IMR-90 (cell line): ENCODE results near the gene ADCK1. TPM values are rescaled to one million over a fixed set of nuclear protein-coding genes. Genes with fewer than 3 reads are reported as not detected.

Experiments used
- ATAC-seq: fragments of 200-7000 bp; cut with Tn5 transposase; 2 replicates; pipeline ENCODE4 v1.9.1; 2020; ENCODE audit warnings: low read depth, mild to moderate bottlenecking, moderate library complexity
- BruUV-seq: library from RNA; stranded (reverse); fragments of 400-500 nt; replicated peaks from 2 replicates; lab custom pipeline; 2021; lab: Mats Ljungman, UMichigan
- CTCF ChIA-PET: fragments of 300-600 bp; formaldehyde crosslinking; extraction: SDS; loops from one replicate; lab custom pipeline; 2021; ENCODE audit warnings: antibody characterized with exemption; lab: Yijun Ruan, JAX
- POLR2A ChIA-PET: fragments of 300-600 bp; sonication (Branson Sonifier 250); formaldehyde crosslinking; loops from one replicate; lab custom pipeline; 2022; ENCODE audit warnings: antibody characterized with exemption; ENCODE audit not compliant: unreplicated experiment; lab: Charles Lee
- DNase-seq: peaks from one replicate; pipeline ENCODE4 v3.0.0; 2013
- H2AFZ ChIP-seq: replicated peaks from 2 replicates; pipeline ENCODE3; 2013; ENCODE audit warnings: low read length, mild to moderate bottlenecking; ENCODE audit not compliant: poor library complexity
- H2AK5ac ChIP-seq: 2 replicates; pipeline ENCODE4 v1.6.1; 2013; ENCODE audit warnings: low read depth, low read length, inconsistent platforms
- H2AK9ac ChIP-seq: replicated peaks from 2 replicates; pipeline ENCODE3; 2013; ENCODE audit warnings: mild to moderate bottlenecking, low read depth, low read length, moderate library complexity; ENCODE audit not compliant: poor library complexity
- H2BK120ac ChIP-seq: 2 replicates; pipeline ENCODE4 v1.6.1; 2013; ENCODE audit warnings: low read depth, low read length, inconsistent platforms
- H2BK15ac ChIP-seq: 3 replicates; pipeline ENCODE4 v1.6.1; 2013; ENCODE audit warnings: low read depth, low read length, inconsistent platforms
- H2BK20ac ChIP-seq: 2 replicates; pipeline ENCODE4 v1.6.1; 2013; ENCODE audit warnings: low read depth, mild to moderate bottlenecking, inconsistent platforms, low read length, moderate library complexity
- H2BK5ac ChIP-seq: 2 replicates; pipeline ENCODE4 v1.6.1; 2013; ENCODE audit warnings: mild to moderate bottlenecking, low read depth, low read length, inconsistent platforms; ENCODE audit not compliant: poor library complexity, severe bottlenecking
- H3K14ac ChIP-seq: replicated peaks from 2 replicates; pipeline ENCODE4 v1.6.1; 2013; ENCODE audit warnings: low read depth, low read length, inconsistent platforms
- H3K18ac ChIP-seq: 2 replicates; pipeline ENCODE4 v1.6.1; 2013; ENCODE audit warnings: low read depth, low read length, control low read depth
- H3K23ac ChIP-seq: 2 replicates; pipeline ENCODE4 v1.6.1; 2013; ENCODE audit warnings: low read depth, low read length, inconsistent platforms
- H3K27ac ChIP-seq: 2 replicates; pipeline ENCODE4 v1.5.1; 2013; ENCODE audit warnings: mild to moderate bottlenecking, control low read depth, low read length; ENCODE audit not compliant: insufficient read depth
- H3K27me3 ChIP-seq: 2 replicates; pipeline ENCODE4 v1.6.1; 2013; ENCODE audit warnings: low read length; ENCODE audit not compliant: control insufficient read depth, insufficient read depth
- H3K36me3 ChIP-seq: 2 replicates; pipeline ENCODE4 v1.6.1; 2013; ENCODE audit warnings: low read length, mixed read lengths; ENCODE audit not compliant: control insufficient read depth, insufficient read depth
- H3K4ac ChIP-seq: 2 replicates; pipeline ENCODE4 v1.6.1; 2013; ENCODE audit warnings: low read depth, low read length, inconsistent platforms
- H3K4me1 ChIP-seq: 2 replicates; pipeline ENCODE4 v1.6.1; 2013; ENCODE audit warnings: low read length, mixed read lengths; ENCODE audit not compliant: control insufficient read depth, insufficient read depth
- H3K4me2 ChIP-seq: 2 replicates; pipeline ENCODE4 v1.6.1; 2013; ENCODE audit warnings: low read depth, mild to moderate bottlenecking, control low read depth, low read length, moderate library complexity
- H3K4me3 ChIP-seq: 2 replicates; pipeline ENCODE4 v1.5.1; 2013; ENCODE audit warnings: low read depth, mild to moderate bottlenecking, control low read depth, low read length, moderate library complexity; ENCODE audit not compliant: insufficient read depth
- H3K56ac ChIP-seq: 2 replicates; pipeline ENCODE4 v1.6.1; 2013; ENCODE audit warnings: low read length, inconsistent platforms; ENCODE audit not compliant: insufficient read depth; ENCODE audit errors: extremely low read depth
- H3K79me1 ChIP-seq, 2 experiments: 2 replicates each; pipeline ENCODE4 v1.6.1; 2013; ENCODE audit warnings: low read length in 2 of 2, inconsistent platforms in 1 of 2, low read depth in 1 of 2
- H3K9ac ChIP-seq: 2 replicates; pipeline ENCODE4 v1.6.1; 2013; ENCODE audit warnings: low read depth, low read length, control low read depth
- H3K9me1 ChIP-seq: 2 replicates; pipeline ENCODE4 v1.6.1; 2013; ENCODE audit warnings: low read length, inconsistent platforms; ENCODE audit not compliant: insufficient read depth
- H3K9me3 ChIP-seq: 2 replicates; pipeline ENCODE4 v1.6.1; 2013; ENCODE audit warnings: low read length; ENCODE audit not compliant: control insufficient read depth, insufficient read depth
- H4K20me1 ChIP-seq: 2 replicates; pipeline ENCODE4 v1.6.1; 2013; ENCODE audit warnings: low read length, inconsistent platforms; ENCODE audit not compliant: insufficient read depth
- H4K5ac ChIP-seq: 2 replicates; pipeline ENCODE4 v1.6.1; 2013; ENCODE audit warnings: mild to moderate bottlenecking, low read depth, low read length, control low read depth
- H4K8ac ChIP-seq, 2 experiments: 2 replicates each; pipeline ENCODE4 v1.6.1; 2013; ENCODE audit warnings: low read depth in 2 of 2, low read length in 2 of 2, control low read depth in 1 of 2, inconsistent platforms in 1 of 2
- H4K91ac ChIP-seq: 2 replicates; pipeline ENCODE4 v1.6.1; 2013; ENCODE audit warnings: low read depth, low read length, inconsistent platforms; ENCODE audit not compliant: insufficient read depth
- BHLHE40 ChIP-seq: fragments of 150-350 bp; IDR thresholded peaks from 2 replicates; pipeline ENCODE4 v1.6.1; 2016; ENCODE audit warnings: mild to moderate bottlenecking, low read depth, low read length
- CEBPB ChIP-seq: IDR thresholded peaks from 2 replicates; pipeline ENCODE4 v1.6.1; 2012; ENCODE audit warnings: low read depth, low read length, improper control_type of control experiment
- CHD1 ChIP-seq: IDR thresholded peaks from 2 replicates; pipeline ENCODE4 v1.6.1; 2012; ENCODE audit warnings: low read depth, low read length, improper control_type of control experiment
- ELK1 ChIP-seq: fragments of 150-350 bp; IDR thresholded peaks from 2 replicates; pipeline ENCODE4 v1.6.1; 2016; ENCODE audit warnings: low read depth, mild to moderate bottlenecking, low read length, moderate library complexity, borderline replicate concordance
- FOS ChIP-seq: fragments of 150-350 bp; IDR thresholded peaks from 2 replicates; pipeline ENCODE4 v1.6.1; 2016; ENCODE audit warnings: low read depth, low read length
- MAFK ChIP-seq: IDR thresholded peaks from 2 replicates; pipeline ENCODE4 v1.6.1; 2012; ENCODE audit warnings: low read depth, low read length, improper control_type of control experiment
- MAZ ChIP-seq: IDR thresholded peaks from 2 replicates; pipeline ENCODE4 v1.6.1; 2012; ENCODE audit warnings: low read depth, mild to moderate bottlenecking, low read length, improper control_type of control experiment, moderate library complexity, borderline replicate concordance
- MXI1 ChIP-seq: IDR thresholded peaks from 2 replicates; pipeline ENCODE4 v1.6.1; 2012; ENCODE audit warnings: low read depth, mild to moderate bottlenecking, low read length, moderate library complexity, borderline replicate concordance
- NFE2L2 ChIP-seq: fragments of 150-350 bp; IDR thresholded peaks from 2 replicates; pipeline ENCODE4 v1.6.1; 2016; ENCODE audit warnings: low read depth, mild to moderate bottlenecking, low read length
- RAD21 ChIP-seq: IDR thresholded peaks from 2 replicates; pipeline ENCODE4 v1.6.1; 2012; ENCODE audit warnings: low read length, improper control_type of control experiment
- RCOR1 ChIP-seq: IDR thresholded peaks from 2 replicates; pipeline ENCODE4 v1.6.1; 2012; ENCODE audit warnings: mild to moderate bottlenecking, low read length, improper control_type of control experiment; ENCODE audit not compliant: insufficient replicate concordance
- RFX5 ChIP-seq: IDR thresholded peaks from 2 replicates; pipeline ENCODE4 v1.8.0; 2012; ENCODE audit warnings: low read depth, mild to moderate bottlenecking, low read length, moderate library complexity
- SMC3 ChIP-seq: fragments of 150-350 bp; IDR thresholded peaks from 2 replicates; pipeline ENCODE4 v1.6.1; 2016; ENCODE audit warnings: low read depth, mild to moderate bottlenecking, antibody characterized with exemption, low read length, moderate library complexity
- WGBS, 2 experiments: methylation state at CpG; one replicate each; pipeline versions ENCODE4 v1.1.5 to v1.1.7; 2013; ENCODE audit warnings: missing lambda C conversion rate in 2 of 2; ENCODE audit not compliant: insufficient read length in 1 of 2; ENCODE audit errors: extremely low coverage in 2 of 2; 5-methylcytosine and 5-hydroxymethylcytosine counted together
- dilution Hi-C: fragments of 300-500 bp; cut with HindIII; formaldehyde crosslinking; loops from one replicate; pipeline ENCODE4 v1.14.3; 2018; ENCODE audit warnings: low sequenced_read_pairs; ENCODE audit not compliant: unreplicated experiment
- in situ Hi-C: fragments of 300-500 bp; cut with MboI; formaldehyde crosslinking; loops from 3 replicates; pipeline ENCODE4 v1.14.3; 2019; ENCODE audit warnings: low sequenced_read_pairs, inconsistent platforms, mixed read lengths
- intact Hi-C: fragments of 100-400 bp; cut with micrococcal nuclease; formaldehyde crosslinking; loops from 2 replicates; pipeline ENCODE4 v1.10.0; 2022
- polyA plus RNA-seq, 3 experiments: library from polyadenylated mRNA; depleted of rRNA; stranded (reverse); fragments of >200 nt; gene quantifications; 2 replicates each; pipeline ENCODE4 v1.2.3, GENCODE V29; 2012; ENCODE audit warnings: low replicate concordance in 1 of 3
- total RNA-seq: library from RNA; depleted of rRNA; stranded (reverse); fragments of >200 nt; gene quantifications from 2 replicates; pipeline ENCODE4 v1.2.3, GENCODE V29; 2012
- TF ChIP-seq, protein P1 (sequence below): conservative IDR thresholded peaks from 2 replicates; pipeline ENCODE4 v1.5.1; 2012; ENCODE audit warnings: mild to moderate bottlenecking, low read depth, low read length, improper control_type of control experiment

The ADCK1 gene
- total and polyA plus RNA-seq, 2 of the 4 experiments (the other 2 are of a cell fraction): 1.6 to 4.6 TPM

- Histone ChIP-seq H2AFZ (no peak overlapping the region), H3K36me3 (no peaks in the 10 kb centered on the region), H3K4me2 (no peak overlapping the region), H3K27me3 (peaks cover 2% of the 10 kb centered on the region; the same call in 1 of the 2 replicates), H2AK5ac (no peak overlapping the region), H4K20me1 (no peaks in the 10 kb centered on the region), H3K56ac (no peak overlapping the region), H2BK20ac (no peak overlapping the region), H3K4me1 (no peaks in the 10 kb centered on the region), H4K91ac (no peak overlapping the region), H3K27ac (no peak overlapping the region), H3K4ac (no peak overlapping the region), H4K5ac (no peak overlapping the region), H3K79me1 (no peaks in the 10 kb centered on the region), H2BK5ac (no peak overlapping the region), H3K23ac (no peak overlapping the region), H3K9me1 (no peaks in the 10 kb centered on the region), H3K9ac (no peak overlapping the region), H4K8ac (no peak overlapping the region), H2AK9ac (no peak overlapping the region), H3K4me3 (no peak overlapping the region), H2BK120ac (no peak overlapping the region), H3K18ac (no peak overlapping the region), H3K14ac (no peak overlapping the region), H2BK15ac (no peak overlapping the region), H3K9me3 (no peaks in the 10 kb centered on the region)
- TF ChIP-seq, protein P1, sequence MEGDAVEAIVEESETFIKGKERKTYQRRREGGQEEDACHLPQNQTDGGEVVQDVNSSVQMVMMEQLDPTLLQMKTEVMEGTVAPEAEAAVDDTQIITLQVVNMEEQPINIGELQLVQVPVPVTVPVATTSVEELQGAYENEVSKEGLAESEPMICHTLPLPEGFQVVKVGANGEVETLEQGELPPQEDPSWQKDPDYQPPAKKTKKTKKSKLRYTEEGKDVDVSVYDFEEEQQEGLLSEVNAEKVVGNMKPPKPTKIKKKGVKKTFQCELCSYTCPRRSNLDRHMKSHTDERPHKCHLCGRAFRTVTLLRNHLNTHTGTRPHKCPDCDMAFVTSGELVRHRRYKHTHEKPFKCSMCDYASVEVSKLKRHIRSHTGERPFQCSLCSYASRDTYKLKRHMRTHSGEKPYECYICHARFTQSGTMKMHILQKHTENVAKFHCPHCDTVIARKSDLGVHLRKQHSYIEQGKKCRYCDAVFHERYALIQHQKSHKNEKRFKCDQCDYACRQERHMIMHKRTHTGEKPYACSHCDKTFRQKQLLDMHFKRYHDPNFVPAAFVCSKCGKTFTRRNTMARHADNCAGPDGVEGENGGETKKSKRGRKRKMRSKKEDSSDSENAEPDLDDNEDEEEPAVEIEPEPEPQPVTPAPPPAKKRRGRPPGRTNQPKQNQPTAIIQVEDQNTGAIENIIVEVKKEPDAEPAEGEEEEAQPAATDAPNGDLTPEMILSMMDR: no peak
- no peak for TF ChIP-seq MAZ
- no peak for TF ChIP-seq NFE2L2
- TF ChIP-seq RAD21: no peak
- TF ChIP-seq SMC3: no peak
- TF ChIP-seq RFX5: no peak
- TF ChIP-seq RCOR1: no peak
- no peak for TF ChIP-seq FOS
- TF ChIP-seq CHD1: no peak
- TF ChIP-seq BHLHE40: no peak
- no peak for TF ChIP-seq MAFK
- TF ChIP-seq MXI1: no peak
- no peak for TF ChIP-seq CEBPB
- no peak for TF ChIP-seq ELK1
- ATAC-seq (no peak), DNase-seq (no peak)
- ChIA-PET POLR2A (no interaction called here), CTCF (no interaction called here)
- no TSS peak for BruUV-seq
- in situ Hi-C loops: no loop called here
- no CpG with 5 or more reads among the region's 4 CpGs for WGBS, 2 experiments
- intact Hi-C loops: no loop called here
- dilution Hi-C loops: no loop called here
Observed at GRCh38 chr14:77965050-77965449, 165.1 kb downstream of the ADCK1 start.
